OCI-LY3 (cell line): ENCODE data around the gene KCNK4.

Source experiments
- CTCF ChIP-seq: fragments of 200-600, 300-600 bp; sonication (generic); IDR thresholded peaks from 2 replicates; pipeline ENCODE4 v1.5.1; 2014; ENCODE audit warnings: antibody characterized with exemption, low read length, low read depth
- EZH2phosphoT487 ChIP-seq: fragments of 200-600 bp; shearing (Covaris generic); IDR thresholded peaks from 2 replicates; pipeline ENCODE4 v1.6.1; 2018; ENCODE audit warnings: antibody characterized with exemption, mixed run types, low read depth

DNA sequence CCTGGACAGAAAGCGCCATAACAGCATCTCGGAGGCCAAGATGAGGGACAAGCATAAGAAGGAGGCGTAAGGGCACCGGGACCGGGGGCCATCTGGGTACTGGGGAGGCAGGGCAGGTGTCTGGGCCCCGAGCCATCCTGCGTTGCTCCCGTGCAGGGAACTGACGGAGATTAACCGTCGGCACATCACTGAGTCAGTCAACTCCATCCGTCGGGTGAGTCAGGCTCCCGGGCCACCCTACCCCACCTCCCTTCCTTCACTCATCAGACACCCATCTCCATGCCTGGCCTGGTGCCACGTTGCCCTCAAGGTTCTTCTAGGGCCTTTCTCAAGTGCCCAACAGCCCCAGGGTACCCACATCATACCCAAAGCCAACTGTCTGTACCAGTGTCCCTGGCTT lies 24.8 kb upstream of the KCNK4 start:
- TF ChIP-seq CTCF = no peak
- TF ChIP-seq EZH2phosphoT487 = no peak
